RWPE2 (cell line): Measurements from ENCODE around the gene ZFAND3.

Experiments
- ATAC-seq: fragments of 200-7000 bp; cut with Tn5 transposase; 3 replicates; pipeline ENCODE4 v1.9.1; 2021; ENCODE audit warnings: low read depth
- DNase-seq: peaks from one replicate; pipeline ENCODE4 v3.0.0-alpha.2; 2020; ENCODE audit warnings: low spot score
- H3K27ac ChIP-seq: fragments of 450-650 bp; 2 replicates; pipeline ENCODE4 v1.5.1; 2017; ENCODE audit warnings: mild to moderate bottlenecking; ENCODE audit not compliant: poor library complexity, severe bottlenecking
- H3K27me3 ChIP-seq: fragments of 250-450 bp; sonication (Bioruptor Pico); 2 replicates; pipeline ENCODE4 v1.5.1; 2021; ENCODE audit warnings: mild to moderate bottlenecking, moderate library complexity; ENCODE audit not compliant: insufficient read depth, poor library complexity, severe bottlenecking
- H3K36me3 ChIP-seq: fragments of 250-450 bp; sonication (Bioruptor Pico); 2 replicates; pipeline ENCODE4 v1.5.1; 2020; ENCODE audit warnings: low read depth, mild to moderate bottlenecking, moderate library complexity
- H3K4me1 ChIP-seq: fragments of 250-450 bp; sonication (Bioruptor Pico); 2 replicates; pipeline ENCODE4 v1.5.1; 2021; ENCODE audit warnings: mild to moderate bottlenecking, moderate library complexity; ENCODE audit not compliant: insufficient read depth, poor library complexity, severe bottlenecking
- H3K4me3 ChIP-seq: fragments of 250-450 bp; sonication (Bioruptor Pico); 2 replicates; pipeline ENCODE4 v1.5.1; 2021; ENCODE audit warnings: mild to moderate bottlenecking, moderate library complexity; ENCODE audit not compliant: severe bottlenecking
- H3K9me3 ChIP-seq: fragments of 250-450 bp; sonication (Bioruptor Pico); 2 replicates; pipeline ENCODE4 v1.5.1; 2021; ENCODE audit warnings: mild to moderate bottlenecking, moderate library complexity; ENCODE audit not compliant: severe bottlenecking
- TF ChIP-seq, protein P1 (sequence below): fragments of 450-650 bp; IDR thresholded peaks from one replicate; pipeline ENCODE4 v1.5.1; 2017; ENCODE audit warnings: mild to moderate bottlenecking, moderate library complexity; ENCODE audit not compliant: poor library complexity, severe bottlenecking

The ZFAND3 gene

DNA sequence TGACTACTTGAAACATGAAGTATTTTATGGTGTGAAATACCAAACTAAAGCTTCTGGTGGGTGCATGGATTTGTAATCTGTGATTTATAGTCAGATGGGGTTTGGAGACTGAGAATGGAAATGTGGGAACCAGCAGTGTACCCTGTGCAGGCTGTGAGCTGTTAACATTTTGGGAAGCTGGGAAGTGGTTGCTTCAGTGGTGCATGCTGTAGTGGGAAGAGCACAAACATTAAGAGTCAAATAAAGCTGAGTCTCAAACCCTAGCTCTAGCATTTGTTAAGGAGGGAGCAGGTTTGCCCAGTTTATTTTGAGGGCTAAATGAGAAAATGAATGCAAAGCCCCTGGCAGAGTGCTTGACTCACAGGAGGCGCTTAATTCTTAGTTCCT, 235.7 kb downstream of the ZFAND3 start:
- Histone ChIP-seq H3K9me3 (no peaks in the 10 kb centered on the region), H3K27me3 (no peaks in the 10 kb centered on the region), H3K4me1 (peaks cover 56% of the 10 kb centered on the region), H3K36me3 (no peaks in the 10 kb centered on the region), H3K27ac (no peak overlapping the region), H3K4me3 (no peak overlapping the region)
- DNase-seq (no peak), ATAC-seq (no peak)
- TF ChIP-seq, protein P1, sequence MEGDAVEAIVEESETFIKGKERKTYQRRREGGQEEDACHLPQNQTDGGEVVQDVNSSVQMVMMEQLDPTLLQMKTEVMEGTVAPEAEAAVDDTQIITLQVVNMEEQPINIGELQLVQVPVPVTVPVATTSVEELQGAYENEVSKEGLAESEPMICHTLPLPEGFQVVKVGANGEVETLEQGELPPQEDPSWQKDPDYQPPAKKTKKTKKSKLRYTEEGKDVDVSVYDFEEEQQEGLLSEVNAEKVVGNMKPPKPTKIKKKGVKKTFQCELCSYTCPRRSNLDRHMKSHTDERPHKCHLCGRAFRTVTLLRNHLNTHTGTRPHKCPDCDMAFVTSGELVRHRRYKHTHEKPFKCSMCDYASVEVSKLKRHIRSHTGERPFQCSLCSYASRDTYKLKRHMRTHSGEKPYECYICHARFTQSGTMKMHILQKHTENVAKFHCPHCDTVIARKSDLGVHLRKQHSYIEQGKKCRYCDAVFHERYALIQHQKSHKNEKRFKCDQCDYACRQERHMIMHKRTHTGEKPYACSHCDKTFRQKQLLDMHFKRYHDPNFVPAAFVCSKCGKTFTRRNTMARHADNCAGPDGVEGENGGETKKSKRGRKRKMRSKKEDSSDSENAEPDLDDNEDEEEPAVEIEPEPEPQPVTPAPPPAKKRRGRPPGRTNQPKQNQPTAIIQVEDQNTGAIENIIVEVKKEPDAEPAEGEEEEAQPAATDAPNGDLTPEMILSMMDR: no peak

DNA sequence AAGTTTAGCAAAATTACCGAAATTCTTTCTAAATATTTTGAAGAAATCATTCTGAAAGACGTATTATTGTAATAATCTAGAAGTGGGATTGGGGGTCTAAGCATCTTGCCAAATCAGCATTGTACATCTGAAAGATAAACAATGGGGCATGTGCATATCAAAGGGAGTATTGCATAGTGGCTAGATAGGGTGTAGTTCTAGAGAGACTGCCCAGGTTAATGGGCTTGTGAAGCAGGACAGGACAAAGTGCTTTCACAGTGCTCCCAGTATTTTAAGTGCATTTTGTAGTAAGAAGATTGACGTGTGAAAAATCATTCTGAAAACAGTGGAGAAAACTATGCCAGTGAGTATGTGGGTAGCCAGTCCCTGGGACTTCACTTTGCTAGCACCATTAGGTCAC, 236.8 kb downstream of the ZFAND3 start:
- Histone ChIP-seq H3K36me3 (no peaks in the 10 kb centered on the region), H3K9me3 (no peaks in the 10 kb centered on the region), H3K27me3 (no peaks in the 10 kb centered on the region), H3K27ac (peak overlapping the region; percentile 47), H3K4me3 (no peak overlapping the region), H3K4me1 (peaks cover 44% of the 10 kb centered on the region)
- no peak for DNase-seq
- ATAC-seq: no peak
- TF ChIP-seq, protein P1: no peak

GRCh38 chr6:38057994-38058393, 238.5 kb downstream of the ZFAND3 start:
- Histone ChIP-seq H3K9me3 (no peaks in the 10 kb centered on the region), H3K27ac (peak overlapping the region; percentile 47), H3K36me3 (peaks cover 13% of the 10 kb centered on the region), H3K27me3 (no peaks in the 10 kb centered on the region), H3K4me1 (peaks cover 30% of the 10 kb centered on the region), H3K4me3 (no peak overlapping the region)
- DNase-seq: peak; percentile 49
- TF ChIP-seq, protein P1: no peak
- ATAC-seq: peak; percentile 100

GRCh38 chr6:38062066-38062465, 242.5 kb downstream of the ZFAND3 start:
- ATAC-seq (no peak), DNase-seq (no peak)
- Histone ChIP-seq H3K9me3 (no peaks in the 10 kb centered on the region), H3K4me1 (peaks cover 14% of the 10 kb centered on the region), H3K27ac (no peak overlapping the region), H3K4me3 (no peak overlapping the region), H3K36me3 (peaks cover 25% of the 10 kb centered on the region), H3K27me3 (no peaks in the 10 kb centered on the region)
- TF ChIP-seq, protein P1: no peak

DNA sequence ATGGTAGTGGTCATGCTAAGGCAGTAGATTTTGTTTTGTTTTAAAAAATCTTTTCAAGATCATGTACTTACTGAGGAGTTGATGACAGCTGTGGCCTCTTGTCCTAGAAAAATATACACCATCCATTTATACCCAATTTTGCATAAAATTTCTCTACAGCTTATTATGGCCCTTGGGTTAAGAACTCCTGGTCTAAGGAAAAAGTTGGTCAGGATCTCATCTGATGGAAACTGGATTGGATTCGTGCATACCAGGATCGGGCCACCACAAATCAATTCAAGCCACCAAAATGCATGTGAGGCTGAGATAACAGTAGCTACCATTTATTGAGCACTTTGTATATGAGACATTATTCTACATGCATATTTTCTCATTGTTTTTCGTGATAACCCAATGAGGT, 244.4 kb downstream of the ZFAND3 start:
- Histone ChIP-seq H3K36me3 (peaks cover 25% of the 10 kb centered on the region), H3K4me3 (no peak overlapping the region), H3K9me3 (no peaks in the 10 kb centered on the region), H3K27ac (no peak overlapping the region), H3K4me1 (no peaks in the 10 kb centered on the region), H3K27me3 (no peaks in the 10 kb centered on the region)
- DNase-seq (no peak), ATAC-seq (no peak)
- TF ChIP-seq, protein P1: no peak
